Fibroblast of skin of right quadriceps (primary cell): ENCODE data around the gene ZNF621.

Experiments used
- DNase-seq: peaks from one replicate; pipeline ENCODE4 v3.0.0-alpha.2; 2013

The ZNF621 gene

DNA sequence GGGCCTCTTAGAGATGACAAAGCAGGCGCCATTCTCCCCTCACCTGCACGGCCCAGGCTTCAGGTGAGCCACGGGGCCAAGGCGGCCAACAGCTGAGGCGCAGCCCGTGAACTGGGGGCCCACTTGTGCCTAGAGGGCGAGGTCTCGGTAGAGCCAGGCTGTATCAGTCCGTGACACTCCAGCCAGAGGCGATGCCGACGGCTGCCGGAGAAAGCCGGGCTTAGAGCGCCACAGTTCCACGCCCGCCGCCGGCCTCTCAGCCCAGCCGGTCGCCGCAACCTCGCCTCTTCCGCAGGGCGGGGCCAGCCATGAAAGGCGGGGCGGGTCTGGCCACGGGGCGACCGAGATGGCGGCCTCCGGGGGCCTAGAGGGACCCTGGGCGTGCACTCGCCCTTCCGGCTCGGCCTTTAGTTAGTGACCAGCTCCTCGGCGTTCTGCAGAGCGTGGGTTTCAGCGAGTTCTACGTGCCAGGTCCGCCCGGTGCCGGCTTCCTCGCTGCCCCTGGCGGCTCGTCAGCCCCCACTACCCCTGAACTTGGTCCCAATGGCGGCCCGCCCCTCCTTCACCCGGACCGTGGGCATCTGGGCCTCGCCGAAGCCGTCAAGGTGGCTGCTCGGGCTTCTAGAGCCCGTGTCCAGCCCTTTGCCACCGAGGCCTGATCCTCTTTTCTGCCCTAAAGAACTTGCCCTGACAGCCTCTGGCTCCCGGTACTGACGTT lies at the start of gene ZNF621:
ZNF621 (plus strand) TSS at position 393 of the 718 bp plus-strand sequence. CDS start 881 bp downstream, outside the sequence.
- peak; percentile 82 for DNase-seq

DNA sequence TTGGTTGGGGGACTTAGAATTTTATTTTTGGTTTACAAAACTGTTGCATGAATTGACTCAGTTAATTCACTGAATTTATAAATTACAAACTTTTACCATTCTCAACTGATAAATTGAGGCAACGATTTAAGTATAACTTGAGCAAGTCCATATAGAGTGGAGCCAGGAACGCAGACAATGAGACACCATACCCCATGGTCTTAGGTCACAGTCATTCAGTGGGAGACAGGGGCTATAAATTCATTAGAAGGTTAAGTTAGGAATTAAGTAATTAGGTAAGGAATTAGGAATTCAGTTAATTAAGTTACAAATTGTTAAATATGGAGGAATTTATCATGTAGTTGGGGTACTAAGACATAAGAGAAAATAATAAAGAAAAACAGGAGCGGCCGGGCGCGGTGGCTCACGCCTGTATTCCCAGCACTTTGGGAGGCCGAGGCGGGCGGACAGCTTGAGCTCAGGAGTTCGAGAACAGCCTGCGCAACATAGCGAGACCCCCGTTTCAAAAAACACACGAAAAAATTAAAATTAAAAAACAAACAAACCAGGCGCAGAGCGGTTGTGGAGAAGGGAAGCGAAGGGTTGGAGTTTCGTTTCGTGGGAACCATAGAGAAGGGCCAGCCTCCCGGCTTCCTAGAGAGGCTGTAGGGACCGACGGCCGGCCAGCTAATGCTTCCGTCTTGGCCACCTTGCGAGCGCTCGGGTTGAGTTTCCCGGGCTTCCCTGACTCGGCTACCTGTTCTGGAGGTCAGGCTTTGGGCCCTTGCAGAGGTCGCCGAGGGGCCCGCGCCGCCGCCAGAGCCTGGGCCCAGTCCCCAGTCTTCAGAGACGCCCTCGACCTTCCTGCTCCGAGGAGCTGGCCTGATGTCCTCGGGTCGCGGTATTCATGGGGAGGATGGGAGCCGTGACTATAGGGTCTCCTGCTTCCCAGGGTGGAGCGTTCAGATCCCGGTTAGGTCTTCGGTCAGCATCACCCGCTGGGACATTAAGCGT lies 48.0 kb upstream of the ZNF621 start, which contains the start of gene ZNF619:
ZNF619 (plus strand) TSS at position 645 of the 993 bp plus-strand sequence. CDS start 858 bp downstream, outside the sequence.
- DNase-seq: peak; percentile 77

DNA sequence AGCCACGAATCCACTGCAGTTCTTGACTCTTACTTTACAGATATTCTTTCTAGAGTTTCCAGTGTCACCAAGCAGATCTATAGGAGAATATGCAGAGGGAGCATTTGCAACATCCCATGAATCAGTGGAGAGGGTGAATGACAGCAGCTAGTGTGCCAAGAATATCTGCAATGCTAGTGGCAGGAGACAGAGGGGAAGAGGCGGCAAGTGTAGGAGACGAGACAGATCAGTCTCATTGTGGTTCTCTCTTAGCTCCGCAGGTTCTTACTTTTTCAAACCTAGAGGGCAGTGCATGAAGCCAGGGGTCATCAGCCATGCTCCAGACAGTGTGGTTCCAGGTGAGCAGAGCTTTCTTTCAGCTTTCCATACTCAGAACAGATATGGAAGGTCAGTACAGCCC lies 47.1 kb upstream of the ZNF621 start:
- DNase-seq: no peak

DNA sequence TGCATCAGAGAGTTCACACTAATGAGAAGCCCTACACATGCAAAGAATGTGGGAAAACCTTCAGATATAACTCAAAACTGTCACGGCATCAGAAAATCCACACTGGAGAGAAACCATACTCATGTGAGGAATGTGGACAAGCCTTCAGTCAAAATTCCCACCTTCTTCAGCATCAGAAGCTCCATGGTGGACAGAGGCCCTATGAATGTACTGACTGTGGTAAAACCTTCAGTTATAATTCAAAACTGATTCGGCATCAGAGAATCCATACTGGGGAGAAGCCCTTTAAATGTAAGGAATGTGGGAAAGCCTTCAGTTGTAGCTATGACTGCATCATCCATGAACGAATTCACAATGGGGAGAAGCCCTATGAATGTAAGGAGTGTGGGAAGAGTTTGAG lies 37.6 kb upstream of the ZNF621 start:
- DNase-seq: no peak

DNA sequence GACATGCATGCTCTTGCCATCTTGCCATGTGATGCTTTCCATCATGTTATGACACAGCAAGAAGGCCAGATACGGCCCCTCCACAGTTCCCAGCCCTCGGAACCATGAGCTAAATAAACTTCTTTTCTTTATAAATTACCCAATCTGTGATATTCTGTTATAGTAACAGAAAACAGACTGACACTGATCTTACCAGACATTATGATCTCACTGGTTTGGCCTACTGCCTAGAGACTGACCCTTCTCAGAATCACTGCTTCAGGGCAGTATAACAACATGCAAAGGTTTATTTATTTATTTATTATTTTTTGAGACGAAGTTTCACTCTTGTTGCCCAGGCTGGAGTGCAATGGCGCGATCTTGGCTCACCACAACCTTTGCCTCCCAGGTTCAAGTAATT lies 33.8 kb upstream of the ZNF621 start:
- no peak for DNase-seq

DNA sequence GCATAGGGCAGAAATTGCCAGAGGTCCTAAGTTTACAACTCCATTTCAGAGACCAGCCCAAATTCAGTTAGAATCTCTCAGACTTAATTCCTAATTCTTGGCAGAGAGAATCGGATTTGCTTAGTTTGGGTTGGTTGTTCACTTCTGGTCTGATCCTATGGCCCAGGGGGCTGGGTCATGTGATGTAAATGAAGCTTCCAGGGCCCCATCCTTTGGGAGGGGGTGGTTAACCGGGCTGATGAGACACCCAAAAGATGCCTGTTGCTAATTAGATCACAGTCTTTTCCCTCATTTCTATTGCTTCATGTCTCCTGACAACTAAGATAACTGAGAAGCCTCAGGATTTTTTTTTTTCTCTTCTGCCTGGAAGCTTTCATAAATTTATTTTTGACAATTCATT lies 30.1 kb upstream of the ZNF621 start:
- peak; percentile 18 for DNase-seq

DNA sequence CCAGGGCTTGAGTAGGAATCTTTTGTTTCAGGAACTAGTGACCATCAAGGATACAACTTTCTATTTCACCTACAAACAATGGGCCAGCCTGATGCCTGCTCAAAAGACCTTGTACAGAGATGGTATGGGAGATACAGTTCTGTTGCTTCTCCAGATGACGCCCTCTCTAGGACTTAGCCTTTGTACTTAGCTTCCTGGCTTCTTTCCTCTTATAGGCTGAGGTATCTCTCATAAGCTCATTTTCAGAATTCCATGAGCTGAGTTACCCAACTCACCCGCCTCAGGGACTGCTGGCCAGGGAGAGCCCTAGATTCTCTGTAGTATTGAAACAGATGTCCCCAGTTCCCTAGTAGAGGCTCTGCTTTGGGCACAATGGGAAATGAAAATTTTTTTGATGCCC lies 27.5 kb upstream of the ZNF621 start:
- no peak for DNase-seq

DNA sequence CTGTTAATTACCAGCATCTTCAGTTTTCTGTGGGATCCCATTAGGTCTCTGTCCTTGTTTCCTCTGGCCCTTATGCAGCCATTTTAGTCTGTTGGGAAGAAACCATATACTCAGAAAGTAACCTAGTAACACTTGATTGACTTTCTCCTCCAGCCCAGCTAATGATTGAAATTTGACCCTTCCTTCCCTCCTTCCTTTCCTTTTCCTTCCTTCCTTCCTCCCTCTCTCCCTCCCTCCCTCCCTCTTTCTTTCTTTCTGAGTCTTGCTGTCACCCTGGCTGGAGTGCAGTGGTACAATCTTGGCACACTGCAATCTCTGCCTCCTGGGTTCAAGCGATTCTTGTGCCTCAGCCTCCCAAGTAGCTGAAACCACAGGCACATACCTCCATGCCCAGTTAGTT lies 24.8 kb upstream of the ZNF621 start:
- DNase-seq: no peak

DNA sequence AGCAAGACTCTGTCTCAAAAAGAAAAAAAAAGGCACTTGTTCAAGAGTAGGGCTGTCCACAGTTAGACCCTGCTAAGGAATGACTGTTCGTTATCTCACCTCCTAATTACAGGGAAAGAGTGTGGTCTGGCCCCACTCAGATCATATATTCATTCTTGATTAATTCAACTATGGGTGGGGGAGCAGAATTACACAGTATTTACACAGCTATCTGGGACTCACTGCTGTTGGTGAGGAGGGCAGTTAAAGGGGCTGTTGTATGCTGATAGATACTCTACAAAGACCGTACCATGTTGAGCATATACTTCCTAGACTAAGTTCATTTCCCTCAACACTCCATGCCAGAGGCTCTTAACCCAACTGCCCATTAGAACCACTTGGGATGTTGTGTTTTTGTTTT lies 22.7 kb upstream of the ZNF621 start:
- DNase-seq: no peak

DNA sequence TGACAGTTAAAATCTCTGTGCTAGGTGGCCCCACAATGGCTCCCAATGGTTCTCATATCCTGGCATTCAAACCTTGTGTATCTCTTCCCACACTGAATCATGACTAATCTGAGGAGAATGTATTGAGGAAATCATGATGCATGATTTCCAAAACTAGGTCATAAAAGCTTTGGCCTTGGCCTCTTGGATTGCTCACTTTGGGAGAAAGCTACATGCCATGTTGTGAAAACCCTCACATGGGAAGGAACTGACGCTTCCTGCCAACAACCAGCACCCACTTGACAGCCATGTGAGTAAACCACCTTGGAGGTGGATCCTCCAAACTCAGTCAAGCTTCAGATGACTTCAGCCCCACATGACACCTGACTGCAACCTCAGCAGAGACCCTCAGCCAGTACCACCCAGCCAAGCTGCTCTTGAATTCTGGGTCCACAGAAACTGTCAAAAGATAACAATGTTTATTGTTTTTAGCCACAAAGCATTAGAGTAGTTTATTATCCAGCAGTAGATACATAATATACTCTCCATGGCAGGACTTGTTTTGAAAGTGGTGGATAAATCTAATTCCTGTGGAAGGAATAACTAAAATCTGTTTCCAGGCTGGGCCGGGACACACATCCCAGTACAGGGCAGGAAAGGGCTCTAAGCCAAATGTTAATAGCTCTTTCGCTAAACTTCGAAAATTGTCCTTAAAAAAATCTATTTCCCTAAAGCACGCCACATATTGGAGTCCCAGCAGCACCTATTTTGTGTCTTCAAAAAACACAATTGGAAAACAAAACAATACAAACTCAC lies 19.9 kb upstream of the ZNF621 start:
- DNase-seq: peak; percentile 97

DNA sequence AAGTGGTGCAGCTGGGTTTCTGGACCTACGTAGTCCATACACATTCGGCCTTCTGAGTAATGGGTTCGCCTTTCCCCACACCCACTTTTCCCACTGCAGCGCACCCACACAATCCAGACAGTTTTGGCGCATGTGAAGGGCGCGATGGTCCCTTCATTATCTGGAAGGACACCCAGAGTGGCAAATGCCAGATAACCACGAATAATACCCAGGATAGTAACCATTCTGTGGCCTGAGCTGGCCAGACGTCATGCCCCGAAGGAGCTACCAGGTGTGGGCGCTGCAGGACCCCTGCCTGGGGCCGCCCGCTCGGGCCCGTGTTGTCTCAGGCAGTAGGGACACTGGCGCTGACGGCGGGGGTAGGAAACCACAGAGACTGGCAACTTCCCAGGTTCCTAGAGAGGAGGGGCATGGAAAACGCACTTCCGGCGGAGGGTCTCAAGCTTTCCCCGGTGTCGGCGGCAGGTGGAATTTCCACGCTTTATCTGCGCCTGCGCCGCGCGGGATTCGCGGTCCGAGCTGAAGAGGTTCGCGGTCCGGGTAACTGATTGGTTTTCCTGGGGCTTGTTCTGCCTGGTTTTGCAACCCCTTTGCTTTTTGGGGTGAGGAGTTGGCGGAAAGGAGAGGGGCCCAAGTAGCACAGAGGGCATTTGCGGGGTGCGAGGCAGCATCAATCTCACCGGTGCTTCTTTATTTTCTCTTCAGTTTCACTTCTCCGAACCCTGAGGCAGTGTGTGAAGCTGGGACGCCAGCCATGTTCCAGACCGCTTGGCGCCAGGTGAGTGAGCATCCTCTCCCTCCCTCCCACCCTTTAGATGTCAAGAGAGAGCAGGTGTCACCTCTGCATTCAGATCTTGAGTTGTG lies 18.9 kb upstream of the ZNF621 start, which contains the start of gene ZNF620:
ZNF620 (plus strand) TSS at position 441 of the 864 bp plus-strand sequence; CDS start at position 755, 314 bp downstream.
- peak; percentile 48 for DNase-seq

DNA sequence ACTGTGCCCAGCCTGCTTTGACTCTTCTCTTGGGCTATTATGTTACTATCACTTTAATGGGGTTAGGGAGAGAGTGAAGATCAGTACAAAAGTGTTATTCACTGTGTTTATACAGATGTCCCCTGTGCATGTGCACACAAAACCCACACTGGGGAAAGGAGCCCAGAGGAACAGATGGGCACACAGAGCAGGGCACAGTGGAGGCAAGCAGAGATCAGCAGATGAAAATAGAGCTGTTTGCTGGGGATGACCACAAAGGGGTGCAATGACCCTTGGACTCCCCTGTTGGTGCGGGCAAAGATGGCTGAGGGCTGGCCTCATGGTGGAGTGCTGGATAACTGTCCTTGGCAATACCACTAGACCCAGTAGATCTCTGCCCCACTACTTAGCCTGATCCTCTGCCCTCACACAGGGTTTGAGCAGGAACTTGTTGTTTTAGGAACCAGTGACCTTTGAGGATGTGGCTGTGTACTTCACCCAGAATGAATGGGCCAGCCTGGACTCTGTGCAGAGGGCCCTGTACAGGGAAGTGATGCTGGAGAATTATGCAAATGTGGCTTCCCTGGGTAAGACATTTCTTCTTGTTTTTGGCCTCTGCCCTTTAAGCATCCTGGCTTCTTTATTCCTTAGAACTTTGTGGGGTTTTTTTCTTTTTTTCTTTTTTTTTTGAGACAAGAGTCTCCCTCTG lies 13.6 kb upstream of the ZNF621 start:
- DNase-seq: no peak

DNA sequence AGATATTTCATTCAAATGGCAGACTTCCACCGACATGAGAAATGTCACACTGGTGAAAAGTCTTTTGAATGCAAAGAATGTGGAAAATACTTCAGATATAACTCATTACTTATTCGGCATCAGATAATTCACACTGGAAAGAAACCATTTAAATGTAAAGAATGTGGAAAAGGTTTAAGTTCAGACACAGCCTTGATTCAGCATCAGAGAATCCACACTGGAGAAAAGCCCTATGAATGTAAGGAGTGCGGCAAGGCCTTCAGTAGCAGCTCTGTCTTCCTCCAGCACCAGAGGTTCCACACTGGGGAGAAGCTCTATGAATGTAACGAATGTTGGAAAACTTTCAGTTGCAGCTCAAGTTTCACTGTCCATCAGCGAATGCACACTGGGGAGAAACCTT lies 8.6 kb upstream of the ZNF621 start:
- peak; percentile 80 for DNase-seq

DNA sequence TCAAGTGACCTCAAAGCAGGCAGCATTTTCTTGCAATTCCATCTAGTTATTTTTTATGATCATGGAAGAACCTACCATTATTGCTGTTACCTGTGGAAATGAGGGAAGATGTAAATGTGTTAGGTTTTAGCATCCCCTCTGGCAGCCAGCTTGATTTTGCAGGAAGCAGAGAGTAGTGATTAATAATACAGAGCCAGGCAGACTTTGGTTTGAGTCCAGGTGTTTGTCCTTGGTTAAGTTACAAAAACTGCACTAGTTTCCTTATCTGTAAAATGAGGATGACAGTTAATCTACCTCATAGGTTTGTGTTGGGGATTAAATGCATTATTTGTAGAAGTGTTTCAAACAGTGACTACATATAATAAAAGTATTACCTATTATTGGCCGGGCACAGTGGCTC lies 6.7 kb upstream of the ZNF621 start:
- DNase-seq: no peak

DNA sequence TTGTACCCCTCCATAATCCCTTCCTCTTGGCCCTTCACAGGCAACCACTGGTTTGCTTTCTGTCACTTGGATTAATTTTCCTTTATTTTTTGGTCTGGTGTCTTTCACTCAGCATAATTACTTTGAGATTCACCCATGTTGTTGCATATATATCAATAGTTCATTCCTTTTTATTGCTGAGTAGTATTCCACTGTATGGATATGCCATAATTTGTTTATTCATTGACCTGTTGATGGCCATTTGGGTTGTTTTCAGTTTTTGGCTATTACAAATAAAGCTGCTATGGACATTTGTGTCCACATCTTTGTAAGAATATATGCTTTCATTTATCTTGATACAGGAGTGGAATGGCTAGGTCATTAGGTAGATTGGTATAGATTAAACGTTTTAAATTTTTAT lies 5.9 kb upstream of the ZNF621 start:
- DNase-seq: no peak

DNA sequence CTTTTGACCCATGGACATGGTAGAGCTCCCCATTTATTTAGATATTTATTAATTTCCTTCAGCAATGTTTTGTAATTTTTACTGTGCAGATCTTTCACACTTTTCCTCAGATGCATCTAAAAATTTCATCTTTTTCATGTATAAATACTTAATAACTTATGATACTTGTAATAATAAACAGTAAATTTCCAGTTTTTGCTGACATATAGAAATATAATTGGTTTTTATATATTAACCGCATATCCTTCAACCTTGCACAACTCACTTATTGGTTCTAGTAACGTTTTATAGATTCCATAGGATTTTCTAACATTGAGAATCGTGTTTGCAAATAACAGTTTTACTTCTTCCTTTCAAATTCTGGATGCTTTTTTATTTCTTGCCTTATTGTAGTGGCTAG lies 3.5 kb upstream of the ZNF621 start:
- no peak for DNase-seq

DNA sequence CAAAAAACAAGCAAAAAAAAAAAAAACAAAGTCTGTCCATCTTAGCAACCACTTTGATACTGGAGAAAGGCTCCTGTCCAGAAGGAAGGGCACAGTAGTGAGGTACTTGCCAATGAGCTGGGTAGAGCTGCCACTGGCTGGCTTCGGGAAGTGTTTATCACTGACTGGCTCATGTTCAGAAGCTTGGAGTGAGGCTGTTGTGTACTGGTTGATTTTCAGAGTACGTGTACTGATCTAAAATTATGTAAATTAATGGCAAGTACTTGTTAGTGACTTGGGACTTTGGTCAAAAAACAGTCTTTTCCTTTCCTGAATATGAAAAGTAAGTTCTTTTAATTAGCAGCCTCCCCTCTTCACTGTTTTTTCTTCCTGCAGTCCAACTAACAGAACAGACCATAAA lies 979 bp upstream of the ZNF621 start:
- DNase-seq: no peak

DNA sequence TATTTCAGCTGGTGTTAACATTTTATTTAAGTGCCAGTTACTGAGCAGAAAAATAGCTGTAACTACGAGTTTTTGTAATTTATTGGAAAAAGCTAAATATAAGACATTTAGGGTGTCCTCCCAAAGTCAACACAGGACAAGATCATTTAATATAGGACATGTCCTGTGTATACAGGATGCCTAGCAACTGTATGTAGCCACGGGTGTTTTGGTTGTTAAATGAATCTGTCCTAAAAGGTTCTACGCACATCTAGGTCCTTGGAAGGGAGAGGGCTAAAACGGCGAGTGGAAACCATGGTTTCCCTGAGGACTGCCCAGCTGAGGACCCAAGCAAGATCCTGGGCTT lies 565 bp upstream of the ZNF621 start:
- no peak for DNase-seq

DNA sequence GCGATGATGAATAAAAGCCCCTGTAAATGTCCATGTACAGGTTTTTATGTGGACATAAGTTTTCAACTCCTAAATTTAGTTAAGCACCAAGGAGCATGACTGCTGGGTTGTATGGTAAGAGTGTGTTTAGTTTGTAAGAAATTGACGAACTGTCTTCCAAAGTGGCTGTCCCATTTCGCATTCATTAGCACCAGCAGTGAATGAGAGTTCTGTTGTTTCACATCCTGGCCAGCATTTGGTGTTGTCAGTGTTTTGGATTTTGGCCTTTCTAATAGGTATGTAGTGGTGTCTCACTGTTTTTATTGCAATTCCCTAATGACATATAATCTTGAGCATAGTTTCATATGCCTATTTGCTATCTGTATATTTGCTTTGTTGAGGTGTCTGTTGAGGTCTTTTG lies 3.7 kb downstream of the ZNF621 start:
- no peak for DNase-seq

DNA sequence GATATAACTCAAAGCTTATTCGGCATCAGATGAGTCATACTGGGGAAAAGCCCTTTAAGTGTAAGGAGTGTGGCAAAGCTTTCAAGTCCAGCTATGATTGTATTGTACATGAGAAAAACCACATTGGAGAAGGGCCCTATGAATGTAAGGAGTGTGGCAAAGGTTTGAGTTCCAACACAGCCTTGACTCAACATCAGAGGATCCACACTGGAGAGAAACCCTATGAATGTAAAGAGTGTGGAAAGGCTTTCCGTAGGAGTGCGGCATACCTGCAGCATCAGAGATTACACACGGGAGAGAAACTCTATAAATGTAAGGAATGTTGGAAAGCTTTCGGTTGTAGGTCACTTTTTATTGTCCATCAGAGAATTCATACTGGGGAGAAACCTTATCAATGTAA lies 7.5 kb downstream of the ZNF621 start:
- no peak for DNase-seq

DNA sequence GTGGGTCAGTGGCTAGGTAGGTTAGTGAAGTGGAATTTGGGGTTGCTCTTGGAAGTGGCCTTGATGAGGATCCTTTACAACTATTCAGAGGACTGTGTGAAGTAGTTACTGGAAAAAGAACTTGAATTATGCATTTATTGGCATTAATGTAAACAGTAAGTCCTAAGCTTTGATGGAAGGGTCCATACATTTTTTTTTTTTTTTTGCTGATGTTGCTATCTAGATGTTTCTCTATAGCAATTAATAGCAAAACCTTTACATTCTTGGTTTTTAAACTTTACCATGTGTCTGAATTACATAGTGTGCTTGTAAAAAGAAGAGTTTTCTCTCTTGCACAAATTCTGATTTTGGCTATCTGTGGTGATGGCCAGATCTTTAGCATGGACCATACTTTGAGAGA lies 9.5 kb downstream of the ZNF621 start:
- no peak for DNase-seq
